ENCODE results near the gene PDCD1. TPM values are rescaled to one million over a fixed set of nuclear protein-coding genes. Genes with fewer than 3 reads are reported as not detected.

The PDCD1 gene
- total and polyA plus RNA-seq, 2 donors (not counting 1 experiment from before 2014, with no cell fraction given): 0.28 to 1.3 TPM

DNA sequence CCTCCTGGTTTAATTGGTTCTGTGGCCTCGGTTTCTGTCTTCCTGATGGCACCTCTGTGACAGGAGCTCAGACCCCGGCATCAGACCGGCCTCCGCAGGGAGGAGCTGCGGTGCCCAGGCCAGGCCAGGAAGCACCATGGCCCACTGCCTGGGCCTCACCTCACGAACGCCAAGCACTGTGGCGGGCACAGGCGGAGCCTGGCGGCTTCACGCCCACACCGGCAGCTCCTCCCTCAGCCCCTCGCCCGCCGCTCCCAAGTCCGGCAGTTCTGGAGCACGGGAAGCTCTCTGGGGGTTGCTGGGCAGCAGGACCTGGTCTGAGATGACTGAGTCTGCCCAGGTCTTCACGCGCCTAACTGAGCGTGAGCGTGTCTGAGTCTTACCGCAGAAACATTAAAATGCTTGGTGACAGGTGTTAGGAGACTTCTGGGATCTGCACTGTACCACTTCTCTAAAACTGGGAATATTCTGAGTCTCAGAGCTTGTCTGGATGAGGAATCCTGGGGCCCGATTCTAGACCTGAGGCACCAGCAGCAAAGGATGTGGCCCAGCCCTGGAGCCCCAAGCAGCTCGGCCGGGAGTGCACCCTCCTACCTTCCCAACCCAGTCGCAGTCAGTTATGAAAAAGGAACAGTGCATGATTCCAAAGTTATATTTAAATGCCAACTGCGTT is 32.8 kb upstream of the PDCD1 start:
- Histone ChIP-seq H4K20me1 (ENCODE audit: control insufficient read depth, insufficient read depth, low read length, poor library complexity, severe bottlenecking) (peaks cover 68% of the 10 kb centered on the region), H2AFZ (ENCODE audit: insufficient read depth, low read depth, low read length, poor library complexity, severe bottlenecking) (no peak overlapping the region), H3K4me1 (ENCODE audit: control insufficient read depth in 2 of 2, insufficient read depth in 2 of 2, low read length in 2 of 2) (peaks cover 8 to 9% of the 10 kb centered on the region in 2 donors), H3K9me3 (ENCODE audit: control extremely low read depth in 1 of 3, control insufficient read depth in 2 of 3, insufficient read depth in 1 of 3, low read length in 2 of 3) (peaks cover 0 to 5% (median 0%) of the 10 kb centered on the region in 3 donors), H3K36me3 (replicated peaks in 1 of 2; ENCODE audit: control extremely low read depth in 1 of 2, control insufficient read depth in 1 of 2, extremely low read depth in 1 of 2, insufficient read depth in 2 of 2, low read length in 1 of 2) (peaks cover 0 to 19% of the 10 kb centered on the region in 2 experiments), H3K4me2 (replicated peaks; ENCODE audit: low read depth, low read length, poor library complexity, severe bottlenecking) (no peak overlapping the region), H3K27me3 (replicated peaks in 1 of 4; ENCODE audit: control extremely low read depth in 1 of 4, control insufficient read depth in 3 of 4, insufficient read depth in 4 of 4, low read length in 3 of 4) (no peaks in the 10 kb centered on the region), H3K9ac (ENCODE audit: low read length) (no peak overlapping the region), H3K4me3 (ENCODE audit: control extremely low read depth in 1 of 5, extremely low read depth in 1 of 5, insufficient read depth in 1 of 5, low read depth in 2 of 5, low read length in 4 of 5) (no peak overlapping the region), H3K27ac (ENCODE audit: low read length in 2 of 2) (no peak overlapping the region), H3K79me2 (ENCODE audit: control insufficient read depth, insufficient read depth, low read length) (peaks cover 76% of the 10 kb centered on the region)
- H3K27me3 Mint-ChIP-seq: no peaks in the 10 kb centered on the region
- POLR2A ChIA-PET: no interaction called here
- WGBS (ENCODE audit: insufficient coverage): 96% methylated on average over 22 of the region's 27 CpGs
- H3K4me3 Mint-ChIP-seq: no peak overlapping the region
- intact Hi-C loops (cut with micrococcal nuclease): no loop called here
- H3K27ac Mint-ChIP-seq: no peak overlapping the region
- peaks cover 34% of the 10 kb centered on the region for H3K4me1 Mint-ChIP-seq
- TF ChIP-seq EZH2 (IDR thresholded peaks at IDR 0.05; ENCODE audit: borderline replicate concordance, insufficient read depth, low read depth, low read length, poor library complexity, severe bottlenecking): no peak
- TF ChIP-seq, protein P1, sequence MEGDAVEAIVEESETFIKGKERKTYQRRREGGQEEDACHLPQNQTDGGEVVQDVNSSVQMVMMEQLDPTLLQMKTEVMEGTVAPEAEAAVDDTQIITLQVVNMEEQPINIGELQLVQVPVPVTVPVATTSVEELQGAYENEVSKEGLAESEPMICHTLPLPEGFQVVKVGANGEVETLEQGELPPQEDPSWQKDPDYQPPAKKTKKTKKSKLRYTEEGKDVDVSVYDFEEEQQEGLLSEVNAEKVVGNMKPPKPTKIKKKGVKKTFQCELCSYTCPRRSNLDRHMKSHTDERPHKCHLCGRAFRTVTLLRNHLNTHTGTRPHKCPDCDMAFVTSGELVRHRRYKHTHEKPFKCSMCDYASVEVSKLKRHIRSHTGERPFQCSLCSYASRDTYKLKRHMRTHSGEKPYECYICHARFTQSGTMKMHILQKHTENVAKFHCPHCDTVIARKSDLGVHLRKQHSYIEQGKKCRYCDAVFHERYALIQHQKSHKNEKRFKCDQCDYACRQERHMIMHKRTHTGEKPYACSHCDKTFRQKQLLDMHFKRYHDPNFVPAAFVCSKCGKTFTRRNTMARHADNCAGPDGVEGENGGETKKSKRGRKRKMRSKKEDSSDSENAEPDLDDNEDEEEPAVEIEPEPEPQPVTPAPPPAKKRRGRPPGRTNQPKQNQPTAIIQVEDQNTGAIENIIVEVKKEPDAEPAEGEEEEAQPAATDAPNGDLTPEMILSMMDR (IDR thresholded peaks at IDR 0.05): no peak
- CTCF ChIA-PET: no interaction called here
- H3K9me3 Mint-ChIP-seq (ENCODE audit: insufficient read depth): no peaks in the 10 kb centered on the region
- ATAC-seq (ENCODE audit: low read depth) (no peak), DNase-seq (no peak)

DNA sequence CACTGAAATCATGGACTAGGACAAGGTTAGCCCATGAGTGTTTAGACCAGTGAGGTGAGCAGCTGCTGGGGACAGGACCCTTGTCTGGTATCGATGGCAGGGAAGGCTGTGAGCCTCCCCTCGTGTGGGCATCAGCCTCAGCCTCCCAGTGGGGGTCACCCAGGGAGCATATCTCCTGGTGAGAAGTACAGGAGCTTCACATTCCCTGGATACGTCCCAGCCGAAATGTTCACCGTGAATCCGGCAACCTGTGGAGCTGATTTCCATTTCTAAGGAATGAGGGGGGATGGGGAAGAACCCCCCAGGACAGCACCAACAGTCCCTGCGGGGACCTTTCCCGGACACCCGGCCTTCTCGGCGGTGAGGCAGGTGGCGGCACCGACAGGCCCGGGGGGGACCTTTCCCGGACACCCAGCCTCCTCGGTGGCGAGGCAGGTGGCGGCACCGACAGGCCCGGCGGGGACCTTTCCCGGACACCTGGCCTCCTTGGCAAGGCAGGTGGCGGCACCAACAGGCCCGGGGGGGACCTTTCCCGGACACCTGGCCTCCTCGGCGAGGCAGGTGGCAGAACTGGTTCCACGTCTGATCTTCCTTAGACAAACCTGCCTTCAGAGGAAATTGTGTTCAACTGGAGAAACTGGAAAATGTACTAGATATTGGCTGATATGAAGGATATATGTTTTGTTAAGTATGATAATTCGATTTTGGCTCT is 32.0 kb upstream of the PDCD1 start:
- 95% methylated on average over 29 of the region's 29 CpGs for WGBS (ENCODE audit: insufficient coverage)
- Histone ChIP-seq H3K27me3 (replicated peaks in 1 of 4; ENCODE audit: control extremely low read depth in 1 of 4, control insufficient read depth in 3 of 4, insufficient read depth in 4 of 4, low read length in 3 of 4) (no peaks in the 10 kb centered on the region), H3K36me3 (replicated peaks in 1 of 2; ENCODE audit: control extremely low read depth in 1 of 2, control insufficient read depth in 1 of 2, extremely low read depth in 1 of 2, insufficient read depth in 2 of 2, low read length in 1 of 2) (peaks cover 0 to 25% of the 10 kb centered on the region in 2 experiments), H3K27ac (ENCODE audit: low read length in 2 of 2) (no peak overlapping the region), H4K20me1 (ENCODE audit: control insufficient read depth, insufficient read depth, low read length, poor library complexity, severe bottlenecking) (peaks cover 68% of the 10 kb centered on the region), H3K4me1 (ENCODE audit: control insufficient read depth in 2 of 2, insufficient read depth in 2 of 2, low read length in 2 of 2) (peaks cover 15 to 17% of the 10 kb centered on the region in 2 donors), H3K9me3 (ENCODE audit: control extremely low read depth in 1 of 3, control insufficient read depth in 2 of 3, insufficient read depth in 1 of 3, low read length in 2 of 3) (peaks cover 0 to 5% (median 0%) of the 10 kb centered on the region in 3 donors), H2AFZ (ENCODE audit: insufficient read depth, low read depth, low read length, poor library complexity, severe bottlenecking) (no peak overlapping the region), H3K79me2 (ENCODE audit: control insufficient read depth, insufficient read depth, low read length) (peaks cover 76% of the 10 kb centered on the region), H3K4me3 (ENCODE audit: control extremely low read depth in 1 of 5, extremely low read depth in 1 of 5, insufficient read depth in 1 of 5, low read depth in 2 of 5, low read length in 4 of 5) (no peak overlapping the region), H3K9ac (ENCODE audit: low read length) (no peak overlapping the region), H3K4me2 (replicated peaks; ENCODE audit: low read depth, low read length, poor library complexity, severe bottlenecking) (no peak overlapping the region)
- no peak for TF ChIP-seq EZH2 (IDR thresholded peaks at IDR 0.05; ENCODE audit: borderline replicate concordance, insufficient read depth, low read depth, low read length, poor library complexity, severe bottlenecking)
- TF ChIP-seq, protein P1 (IDR thresholded peaks at IDR 0.05): no peak
- H3K27me3 Mint-ChIP-seq: no peaks in the 10 kb centered on the region
- no peak for ATAC-seq (ENCODE audit: low read depth)
- POLR2A ChIA-PET: no interaction called here
- no peak overlapping the region for H3K4me3 Mint-ChIP-seq
- H3K9me3 Mint-ChIP-seq (ENCODE audit: insufficient read depth): no peaks in the 10 kb centered on the region
- peaks cover 38% of the 10 kb centered on the region for H3K4me1 Mint-ChIP-seq
- H3K27ac Mint-ChIP-seq: no peak overlapping the region
- CTCF ChIA-PET: no interaction called here
- intact Hi-C loops (cut with micrococcal nuclease): no loop called here
- DNase-seq: no peak
